CD4-positive, alpha-beta T cell treated with Interleukin-10 for 1 hour (primary cell): Measurements from ENCODE around the gene MELK.

Experiments used
- DNase-seq: peaks from one replicate; pipeline ENCODE4 v3.0.0-alpha.2; 2020

MELK gene

DNA sequence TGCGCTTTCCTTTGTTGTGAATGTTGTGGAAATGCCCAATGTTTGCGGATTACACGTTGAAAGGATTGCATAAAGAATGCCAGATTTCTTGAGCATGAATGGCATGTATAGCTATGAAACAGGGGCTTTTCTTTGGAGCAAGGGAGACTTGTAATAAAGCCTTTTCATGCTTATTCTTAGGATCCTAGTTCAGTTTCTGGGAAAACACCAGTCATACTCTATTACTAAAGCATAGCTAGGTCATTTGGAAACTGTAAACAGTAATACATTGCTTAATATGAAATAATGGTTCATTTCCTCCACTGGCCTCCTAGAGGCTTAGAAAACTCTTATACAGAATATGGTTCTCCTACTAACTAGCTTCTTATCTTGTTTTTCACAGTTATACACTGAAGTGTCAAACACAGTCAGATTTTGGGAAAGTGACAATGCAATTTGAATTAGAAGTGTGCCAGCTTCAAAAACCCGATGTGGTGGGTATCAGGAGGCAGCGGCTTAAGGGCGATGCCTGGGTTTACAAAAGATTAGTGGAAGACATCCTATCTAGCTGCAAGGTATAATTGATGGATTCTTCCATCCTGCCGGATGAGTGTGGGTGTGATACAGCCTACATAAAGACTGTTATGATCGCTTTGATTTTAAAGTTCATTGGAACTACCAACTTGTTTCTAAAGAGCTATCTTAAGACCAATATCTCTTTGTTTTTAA is 104.2 kb downstream of the MELK start:
- no peak for DNase-seq

DNA sequence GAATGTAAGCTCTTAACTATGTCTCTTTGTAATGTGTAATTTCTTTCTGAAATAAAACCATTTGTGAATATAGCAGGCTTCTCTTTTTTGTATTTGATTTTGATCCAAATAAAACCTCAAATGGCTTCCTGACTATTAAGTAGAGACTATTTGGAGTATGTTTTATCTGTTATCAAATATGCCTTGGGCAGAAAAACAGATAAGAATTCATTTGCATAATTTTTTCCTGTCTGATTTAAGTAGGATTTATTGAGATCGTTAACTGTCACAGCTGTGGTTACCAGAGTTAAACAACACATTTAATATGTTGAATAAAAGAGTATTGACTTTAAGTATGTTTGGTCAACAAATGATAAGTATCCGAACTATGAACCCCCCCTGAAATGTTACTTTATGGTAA is 104.9 kb downstream of the MELK start:
- DNase-seq, result no peak

DNA sequence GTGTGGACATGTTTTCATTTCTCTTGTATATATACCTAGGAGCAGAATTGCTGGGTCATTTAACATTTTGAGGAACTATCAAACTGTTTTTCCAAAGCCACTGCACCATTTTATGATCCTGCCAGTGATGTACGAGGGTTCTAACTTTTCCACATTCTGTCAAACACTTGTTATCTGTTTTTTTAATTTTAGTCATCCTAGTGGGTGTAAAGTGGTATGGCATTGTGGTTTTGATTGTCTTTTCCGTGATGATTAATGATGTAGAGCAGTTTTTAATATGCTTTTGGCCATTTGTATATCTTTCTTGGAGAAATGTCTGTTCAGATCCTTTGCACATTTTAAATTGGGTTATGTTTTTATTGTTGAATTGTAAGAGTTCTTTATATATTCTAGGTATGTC is 107.0 kb downstream of the MELK start:
- DNase-seq, result no peak

DNA sequence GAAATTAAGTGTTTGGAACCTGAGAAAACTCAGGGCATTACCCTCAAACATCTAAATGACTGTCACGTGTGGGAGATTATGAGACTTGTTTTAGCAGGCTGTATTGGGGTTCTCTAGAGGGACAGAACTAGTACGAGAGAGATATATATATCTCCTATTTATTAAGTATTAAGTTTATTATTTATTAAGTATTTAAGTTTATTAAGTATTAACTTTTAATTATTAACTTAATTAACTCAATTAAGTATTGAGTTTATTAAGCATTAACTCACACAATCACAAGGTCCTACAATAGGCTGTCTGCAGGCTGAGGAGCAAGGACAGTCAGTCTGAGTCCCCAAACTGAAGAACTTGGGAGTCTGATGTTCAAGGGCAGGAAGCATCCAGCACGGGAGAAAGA is 113.8 kb downstream of the MELK start:
- no peak for DNase-seq

DNA sequence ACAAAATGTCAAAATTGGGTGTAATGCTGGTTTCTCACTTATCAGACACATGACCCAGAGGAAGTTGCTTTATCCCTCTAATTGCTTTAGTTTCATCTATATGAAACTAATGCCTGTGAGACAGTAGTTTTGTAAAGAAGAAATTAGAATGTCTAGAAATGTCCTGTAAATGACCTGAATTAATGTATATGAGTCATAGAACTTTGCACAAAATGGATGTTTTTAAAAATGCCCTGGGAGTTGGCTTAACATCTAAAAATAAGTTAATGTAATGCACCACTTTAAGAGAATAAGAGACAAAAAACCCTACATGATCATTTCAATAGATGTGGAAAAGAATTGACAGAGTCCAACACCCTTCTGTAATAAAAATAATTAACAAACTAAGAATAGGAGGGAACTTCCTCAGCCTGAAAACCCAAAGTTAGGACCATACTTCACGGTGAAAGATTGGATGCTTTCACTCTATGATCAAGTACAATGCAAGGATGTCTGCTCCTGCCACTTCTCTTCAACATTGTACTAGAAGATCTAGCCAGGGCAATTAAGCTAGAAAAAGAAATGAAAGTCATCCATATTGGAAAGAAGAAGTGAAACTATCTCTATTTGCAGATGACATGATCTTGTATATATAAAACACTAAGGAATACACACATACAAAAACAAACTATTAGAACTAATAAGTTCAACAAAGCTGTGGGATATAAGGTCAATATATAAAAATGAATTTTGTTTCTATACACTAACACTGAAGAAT is 117.9 kb downstream of the MELK start:
- no peak for DNase-seq

DNA sequence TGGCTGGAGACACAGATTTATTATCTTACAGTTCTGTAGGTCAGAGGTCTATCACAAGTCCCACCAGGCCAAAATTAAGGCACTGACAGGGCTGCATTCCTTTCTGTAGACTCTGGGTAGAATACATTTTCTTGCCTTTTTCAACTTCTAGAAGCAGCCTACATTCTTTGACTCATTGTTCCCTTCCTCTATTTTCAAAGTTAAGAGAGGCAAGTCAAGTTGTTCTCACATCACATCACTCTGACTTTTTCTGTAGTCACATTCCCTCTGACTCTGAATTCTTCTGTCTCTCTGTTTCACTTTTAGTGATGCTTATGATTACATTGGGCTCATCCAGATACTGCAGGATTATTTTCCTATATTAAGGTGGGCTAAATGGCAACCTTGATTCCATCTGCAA is 119.0 kb downstream of the MELK start:
- no peak for DNase-seq

DNA sequence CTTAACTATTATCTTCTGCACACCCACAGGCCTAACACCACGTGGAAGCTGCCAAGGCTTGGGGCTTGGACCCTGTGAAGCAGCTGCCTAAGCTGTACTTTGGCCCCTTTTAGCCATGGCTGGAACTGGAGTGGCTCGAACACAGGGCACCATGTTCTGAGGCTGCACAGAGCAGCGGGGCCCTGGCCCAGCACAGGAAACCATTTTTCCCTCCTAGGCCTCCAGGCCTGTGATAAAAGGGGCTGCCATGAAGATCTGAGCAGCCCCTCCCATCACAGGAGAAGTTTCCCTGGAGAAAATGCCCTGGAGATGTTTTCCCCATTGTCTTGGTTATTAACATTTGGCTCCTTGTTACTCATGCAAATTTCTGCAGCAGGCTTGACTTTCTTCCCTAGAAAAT is 126.3 kb downstream of the MELK start:
- DNase-seq, result no peak

DNA sequence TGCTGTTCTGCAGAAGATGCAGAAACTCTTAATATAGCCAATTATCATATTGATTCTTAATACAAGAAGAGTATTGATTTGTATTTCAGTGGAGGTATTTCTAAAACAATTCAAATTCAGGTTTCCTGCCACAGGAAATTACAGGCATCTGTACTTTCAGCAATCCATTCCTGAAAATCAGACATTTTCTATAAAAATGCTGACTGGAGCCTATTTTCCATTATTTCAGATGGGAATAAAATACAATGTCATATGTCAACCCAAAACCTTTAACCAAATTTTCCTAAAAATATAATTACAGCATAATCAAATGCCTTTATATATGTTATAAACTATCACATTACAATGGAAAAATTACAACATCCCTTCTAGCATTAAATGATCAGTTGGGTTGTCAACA is 131.5 kb downstream of the MELK start:
- DNase-seq, result no peak

DNA sequence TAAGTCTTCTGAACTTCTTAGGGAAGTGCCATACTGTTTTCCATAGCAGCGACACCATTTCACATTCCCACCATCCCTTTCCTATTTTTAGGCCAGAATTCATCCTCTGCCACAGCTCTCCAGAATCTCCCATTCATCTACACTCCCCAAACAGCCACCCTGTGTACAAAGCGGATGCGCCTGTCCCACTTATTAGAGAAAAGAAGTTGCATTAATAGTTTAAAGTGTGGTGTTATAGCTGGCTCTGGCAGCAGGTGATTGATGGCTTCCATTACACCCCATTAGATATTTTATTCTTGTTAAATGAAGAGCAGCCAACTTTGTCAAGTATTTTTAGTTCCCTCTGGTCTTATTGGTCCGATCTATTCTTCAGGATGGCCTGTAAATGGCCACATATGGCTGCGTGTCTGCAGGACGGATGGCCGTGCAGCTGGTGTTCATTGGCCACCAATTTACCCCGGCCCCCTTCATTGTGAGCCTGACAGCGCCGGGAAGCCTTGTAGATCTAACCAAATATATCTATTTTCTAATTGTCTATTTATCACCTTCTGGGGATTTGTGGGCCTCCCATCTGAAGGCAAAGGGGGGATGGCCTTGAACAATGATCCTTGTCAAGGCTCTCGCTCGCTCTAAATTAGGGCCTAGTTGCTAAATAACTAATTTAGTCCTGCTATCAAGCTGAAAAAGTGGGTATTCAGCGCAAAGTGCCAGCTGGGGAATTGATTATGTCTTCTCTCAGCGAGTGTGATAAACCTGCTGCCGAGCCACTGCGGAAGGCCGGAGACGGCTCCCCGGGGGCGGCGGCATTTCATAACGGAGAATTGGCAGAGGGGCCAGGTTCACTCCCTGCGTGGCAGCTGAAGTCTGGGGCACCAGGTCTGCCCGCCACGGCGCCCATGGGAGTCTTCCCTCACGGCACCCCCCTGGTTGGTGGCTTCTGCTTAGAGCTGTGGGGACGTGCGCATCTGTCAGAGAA is 141.1 kb downstream of the MELK start:
- DNase-seq, result no peak

DNA sequence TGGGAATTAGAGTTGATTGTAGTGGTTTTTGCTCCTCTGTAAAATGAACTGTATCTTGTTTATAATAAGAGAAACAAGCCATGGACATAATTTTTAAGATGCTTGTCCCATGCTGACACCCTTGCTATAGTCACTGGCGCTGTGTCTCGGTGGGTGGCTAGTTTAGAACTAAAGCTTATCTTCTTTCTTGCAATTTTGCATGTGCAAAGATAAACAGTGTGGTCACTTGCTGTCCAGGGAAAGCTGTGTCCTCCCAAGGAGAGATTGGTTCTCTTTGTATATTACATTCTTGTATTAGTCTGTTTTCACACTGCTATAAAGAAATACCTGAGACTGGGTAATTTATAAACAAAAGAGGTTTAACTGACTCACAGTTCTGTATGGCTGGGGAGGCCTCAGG is 143.8 kb downstream of the MELK start:
- no peak for DNase-seq

DNA sequence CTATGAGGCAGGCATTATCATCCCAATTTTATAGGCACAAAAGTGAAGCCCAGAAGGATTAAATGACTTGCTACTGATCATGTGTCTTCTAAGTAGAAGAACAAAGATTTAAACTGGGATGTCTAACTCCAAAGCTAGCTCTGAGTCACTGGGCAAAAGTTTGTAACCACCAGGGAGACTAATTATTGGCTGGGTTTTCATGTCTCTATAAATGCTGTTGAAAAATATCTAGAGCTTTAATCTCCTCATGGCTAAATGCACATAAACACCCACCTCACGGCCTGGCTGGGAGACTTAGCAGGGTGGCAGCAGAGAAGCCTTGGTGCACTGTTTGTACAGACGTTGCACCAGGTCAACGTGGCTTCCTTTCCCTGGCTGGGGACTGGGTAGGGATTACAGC is 144.6 kb downstream of the MELK start:
- DNase-seq, result no peak

DNA sequence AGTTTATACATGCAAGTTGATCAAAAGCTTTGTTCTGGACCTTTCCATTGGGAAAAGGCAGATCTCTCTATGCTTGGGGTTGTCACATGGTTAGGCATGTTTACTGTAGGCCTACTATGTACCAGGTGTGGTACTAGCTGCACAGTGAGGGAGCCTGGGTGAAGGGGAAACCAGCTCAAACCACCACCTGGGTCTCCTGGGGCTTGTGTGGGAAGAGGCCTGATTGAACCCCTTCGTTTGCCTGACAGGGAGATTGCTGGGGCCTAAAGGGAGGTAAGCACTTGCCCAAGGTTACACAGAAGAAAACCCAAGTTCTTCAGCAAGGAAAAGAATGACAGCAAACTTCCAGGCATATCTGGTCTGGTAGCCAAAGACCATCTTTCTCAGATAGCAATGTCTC is 145.9 kb downstream of the MELK start:
- DNase-seq, result no peak

DNA sequence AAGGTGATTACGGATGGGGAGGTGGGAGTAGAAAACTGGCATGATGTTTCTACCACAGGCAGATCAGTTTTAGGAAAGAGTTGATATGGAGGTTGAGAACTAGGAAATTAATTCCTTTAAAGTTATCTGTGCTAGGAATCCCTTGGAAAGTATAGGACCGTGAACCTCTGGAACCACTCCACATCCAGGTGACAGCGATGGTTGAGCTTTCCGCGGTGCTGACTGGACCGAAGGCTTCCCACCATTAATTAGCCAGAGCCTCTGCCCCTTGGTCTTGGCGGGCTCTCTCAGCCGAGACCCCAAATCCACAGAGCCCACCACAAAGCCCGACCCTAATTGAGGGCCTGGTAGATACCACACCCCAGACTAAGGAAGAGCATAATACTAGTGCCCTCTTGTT is 147.3 kb downstream of the MELK start:
- no peak for DNase-seq

DNA sequence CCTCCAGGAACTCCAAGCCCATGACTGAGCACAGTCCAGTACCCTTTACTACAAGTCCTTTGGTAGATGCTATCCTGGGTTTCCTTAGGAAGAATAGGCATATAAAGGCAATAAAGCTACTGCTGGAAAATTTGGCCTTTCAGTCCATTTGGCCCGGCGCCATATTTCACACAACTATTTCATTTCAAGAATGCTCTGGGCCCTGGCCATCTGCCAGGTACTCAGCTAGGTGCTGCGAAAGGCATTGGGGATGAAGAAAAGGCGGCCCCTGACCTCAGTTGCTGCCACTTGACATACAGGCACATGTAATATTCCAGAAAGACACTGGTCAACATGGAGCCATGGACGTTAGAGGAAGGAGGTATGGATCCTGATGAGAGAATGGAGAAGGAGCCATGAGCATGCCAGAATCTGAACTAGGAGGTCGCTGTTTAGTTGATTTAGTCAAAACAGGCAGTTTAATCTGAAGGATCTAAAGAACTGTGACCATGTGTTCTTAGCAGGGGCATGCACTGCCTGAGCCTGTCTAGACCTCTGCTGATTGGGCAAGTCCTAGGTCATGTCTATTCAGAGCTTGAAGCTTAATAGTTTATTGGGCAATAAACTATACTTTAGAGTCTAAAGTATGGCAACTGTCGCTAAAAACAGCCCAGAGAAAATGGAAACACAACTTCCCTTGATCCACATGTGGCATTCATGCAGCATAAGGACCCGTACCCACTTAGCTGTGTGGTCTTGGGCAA is 149.3 kb downstream of the MELK start:
- DNase-seq, result no peak

DNA sequence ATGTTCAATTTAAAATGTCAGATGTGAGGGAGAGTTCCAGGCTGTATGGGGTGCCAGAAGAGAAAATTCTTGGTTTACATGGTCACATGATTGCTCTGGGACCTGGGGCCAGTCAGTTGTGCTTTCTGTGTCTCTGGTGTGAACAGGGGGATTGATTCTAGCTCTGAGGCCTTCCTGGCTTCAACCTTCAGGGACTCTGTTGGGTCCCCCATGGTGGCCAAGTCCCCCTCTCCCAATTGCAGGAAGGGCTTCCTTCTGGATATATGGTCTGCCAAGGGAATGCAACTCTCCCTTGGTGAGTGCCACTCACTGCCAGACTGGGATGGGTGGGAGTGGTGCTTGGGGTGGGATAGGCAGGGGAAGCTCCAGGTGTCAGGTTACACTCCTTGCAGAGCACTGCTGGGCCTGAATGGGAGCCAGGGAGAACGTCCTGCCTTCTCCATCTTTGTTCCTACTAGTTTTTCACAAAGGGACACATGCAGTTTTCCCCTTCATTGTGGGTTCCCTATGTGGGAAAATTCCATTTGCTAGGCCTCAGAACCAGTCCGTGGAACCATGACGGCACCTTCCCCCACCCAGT is 153.2 kb downstream of the MELK start:
- DNase-seq, result no peak
